Kidney epithelial cell (primary cell): ENCODE data around the gene ST7L. TPM values are rescaled to one million over a fixed set of nuclear protein-coding genes. Genes with fewer than 3 reads are reported as not detected.

Experiments used
- DNase-seq: peaks from one replicate; pipeline ENCODE4 v3.0.0-alpha.2; 2010; ENCODE audit warnings: low read depth
- H3K27me3 ChIP-seq: 2 replicates; pipeline ENCODE4 v1.6.0; 2011; ENCODE audit warnings: low read length; ENCODE audit not compliant: control insufficient read depth, insufficient read depth
- H3K36me3 ChIP-seq: 2 replicates; pipeline ENCODE4 v1.5.1; 2011; ENCODE audit warnings: low read length; ENCODE audit not compliant: control insufficient read depth, insufficient read depth
- H3K4me3 ChIP-seq: 2 replicates; pipeline ENCODE4 v1.5.1; 2011; ENCODE audit warnings: low read depth, mild to moderate bottlenecking, control low read depth, low read length
- CTCF ChIP-seq: IDR thresholded peaks from 2 replicates; pipeline ENCODE4 v1.5.1; 2011; ENCODE audit warnings: mild to moderate bottlenecking, moderate library complexity, low read length, control low read depth, inconsistent platforms; ENCODE audit not compliant: insufficient read depth, poor library complexity, severe bottlenecking
- total RNA-seq: library from RNA; depleted of rRNA; stranded (reverse); fragments of >200 nt; gene quantifications from 2 replicates; pipeline ENCODE4 v1.2.3, GENCODE V29; 2015

ST7L gene
- total RNA-seq, 1 donor from 2014 or later: 12.9 TPM

DNA sequence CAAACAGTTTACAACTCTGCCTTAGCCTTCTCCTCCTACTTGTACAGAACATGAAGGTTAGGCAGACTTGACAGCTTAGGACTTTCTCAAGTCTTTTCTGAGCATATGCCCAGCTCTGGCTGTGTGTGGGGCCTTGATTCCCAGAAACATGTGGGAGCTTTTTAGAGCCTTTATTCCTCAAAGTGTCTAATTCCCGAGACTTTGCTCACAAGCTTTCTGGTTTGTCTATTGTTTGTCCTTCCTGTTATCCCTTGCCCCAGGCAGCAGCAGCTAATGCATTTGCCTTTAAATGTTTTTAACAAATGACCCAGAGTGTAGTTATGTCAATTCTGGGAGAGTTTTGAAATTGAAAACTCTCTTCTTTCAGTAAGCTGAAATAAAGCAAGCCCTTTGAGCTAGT is 29.2 kb downstream of the ST7L start:
- no peak for DNase-seq
- H3K27me3 ChIP-seq: no peaks in the 10 kb centered on the region

GRCh38 chr1:112583366-112583765 is 35.6 kb downstream of the ST7L start:
- TF ChIP-seq CTCF: no peak
- H3K27me3 ChIP-seq: no peaks in the 10 kb centered on the region
- H3K4me3 ChIP-seq: no peak overlapping the region
- H3K36me3 ChIP-seq: no peaks in the 10 kb centered on the region
- no peak for DNase-seq

More for the DNA sequence above, 29.2 kb downstream of the ST7L start:
- Histone ChIP-seq H3K4me3 (no peak overlapping the region), H3K36me3 (peaks cover 1% of the 10 kb centered on the region)
- no peak for TF ChIP-seq CTCF

- no peak overlapping the region for H3K4me3 ChIP-seq
- no peak for TF ChIP-seq CTCF
- no peaks in the 10 kb centered on the region for H3K36me3 ChIP-seq
- no peaks in the 10 kb centered on the region for H3K27me3 ChIP-seq
- DNase-seq: no peak
Measured at GRCh38 chr1:112581586-112582192, 37.3 kb downstream of the ST7L start.

DNA sequence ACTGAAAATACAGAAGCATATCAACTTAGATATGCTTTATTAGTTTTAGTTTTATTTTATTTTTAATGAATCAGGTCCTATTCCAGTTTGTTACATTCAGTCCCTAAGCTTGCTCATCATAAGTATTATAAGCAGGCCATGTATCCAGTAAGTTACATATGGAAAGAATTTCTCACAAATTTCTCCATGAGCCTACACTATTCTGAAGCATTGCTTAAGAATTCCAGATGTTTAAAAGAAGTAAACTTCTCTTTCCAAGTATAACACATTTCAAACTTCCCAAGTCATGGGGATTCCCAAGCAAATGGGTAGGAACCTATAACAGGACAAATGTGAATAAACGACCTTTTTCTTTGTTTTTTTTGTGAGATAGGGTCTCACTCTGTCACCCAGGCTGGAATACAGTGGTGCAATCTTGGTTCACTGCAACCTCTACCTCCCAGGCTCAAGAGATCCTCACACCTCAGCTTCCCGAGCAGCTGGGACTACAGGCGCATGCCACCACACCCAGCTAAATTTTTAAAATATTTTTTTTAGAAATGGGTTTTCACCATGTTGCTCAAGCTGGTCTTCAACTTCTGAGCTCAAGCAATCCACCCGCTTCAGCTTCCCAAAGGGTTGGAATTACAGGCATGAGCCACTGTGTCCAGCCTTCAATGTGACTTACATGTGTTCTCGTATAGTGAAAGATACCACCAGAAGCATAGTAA is 39.0 kb downstream of the ST7L start:
- TF ChIP-seq CTCF: no peak
- DNase-seq: no peak
- H3K36me3 ChIP-seq: no peaks in the 10 kb centered on the region

GRCh38 chr1:112576240-112576639 is 42.7 kb downstream of the ST7L start:
- TF ChIP-seq CTCF: no peak
- no peak for DNase-seq

More for the DNA sequence above, 39.0 kb downstream of the ST7L start:
- H3K27me3 ChIP-seq: no peaks in the 10 kb centered on the region
- H3K4me3 ChIP-seq: no peak overlapping the region

More at GRCh38 chr1:112576240-112576639, 42.7 kb downstream of the ST7L start:
- H3K36me3 ChIP-seq: no peaks in the 10 kb centered on the region
- H3K27me3 ChIP-seq: no peaks in the 10 kb centered on the region
- H3K4me3 ChIP-seq: no peak overlapping the region
